Islet of Langerhans (tissue), 1 donor: ENCODE data around the gene NPC1L1.

Experiments used
- FAIRE-seq: peaks from one replicate; lab custom pipeline; 2011; peaks lifted over from hg19 to GRCh38; lab: Jason Lieb, UNC

The NPC1L1 gene

GRCh38 chr7:44498230-44498954 is 42.7 kb downstream of the NPC1L1 start:
- FAIRE-seq = no peak

- FAIRE-seq = no peak
Observed at GRCh38 chr7:44497155-44498027, 43.7 kb downstream of the NPC1L1 start.

- no peak for FAIRE-seq
Observed at GRCh38 chr7:44496385-44496784, 44.7 kb downstream of the NPC1L1 start.

- no peak for FAIRE-seq
Observed at GRCh38 chr7:44494960-44495359, 46.2 kb downstream of the NPC1L1 start.

GRCh38 chr7:44491229-44491628 is 49.9 kb downstream of the NPC1L1 start:
- FAIRE-seq = no peak

- FAIRE-seq = peak; percentile 81
Observed at GRCh38 chr7:44490351-44491200, 50.6 kb downstream of the NPC1L1 start, which contains the start of gene NUDCD3. NUDCD3 (minus strand) TSS chr7:44490658; CDS start chr7:44490600, 58 bp downstream.

GRCh38 chr7:44489955-44490350 is 51.2 kb downstream of the NPC1L1 start:
- FAIRE-seq = no peak

GRCh38 chr7:44488955-44489354 is 52.2 kb downstream of the NPC1L1 start:
- FAIRE-seq = no peak

GRCh38 chr7:44486693-44487092 is 54.4 kb downstream of the NPC1L1 start:
- no peak for FAIRE-seq

GRCh38 chr7:44486001-44486400 is 55.1 kb downstream of the NPC1L1 start:
- FAIRE-seq = no peak

- FAIRE-seq = no peak
Observed at GRCh38 chr7:44484482-44485313, 56.4 kb downstream of the NPC1L1 start.

- FAIRE-seq = no peak
Observed at GRCh38 chr7:44482502-44483485, 58.3 kb downstream of the NPC1L1 start.

GRCh38 chr7:44477938-44478337 is 63.2 kb downstream of the NPC1L1 start:
- FAIRE-seq = no peak

- no peak for FAIRE-seq
Observed at GRCh38 chr7:44477063-44477830, 63.9 kb downstream of the NPC1L1 start.

GRCh38 chr7:44476313-44476712 is 64.8 kb downstream of the NPC1L1 start:
- FAIRE-seq = no peak

- FAIRE-seq = no peak
Observed at GRCh38 chr7:44473295-44473694, 67.8 kb downstream of the NPC1L1 start.

GRCh38 chr7:44472843-44473242 is 68.3 kb downstream of the NPC1L1 start:
- FAIRE-seq = no peak

- FAIRE-seq = no peak
Observed at GRCh38 chr7:44471850-44472249, 69.3 kb downstream of the NPC1L1 start.

GRCh38 chr7:44471436-44471835 is 69.7 kb downstream of the NPC1L1 start:
- FAIRE-seq = no peak
